ENCODE measurements around the gene ADRM1.

GRCh38 chr20:62303340-62304226 lies 786 bp downstream of the ADRM1 start:
- TF ChIP-seq HCFC1 (IDR thresholded peaks at IDR 0.05; ENCODE audit: low read length) (no peak), HDAC6 (IDR thresholded peaks at IDR 0.05; ENCODE audit: unreplicated experiment) (no peak), RAD21 (IDR thresholded peaks at IDR 0.05; ENCODE audit: insufficient read depth, low read depth, low read length) (no peak), CTCF (IDR thresholded peaks at IDR 0.05 in 2 of 3, conservative IDR thresholded peaks at IDR 0.05 in 1 of 3; ENCODE audit: control insufficient read depth in 2 of 3, extremely low read depth in 1 of 3, insufficient read depth in 1 of 3, low read depth in 3 of 3, low read length in 3 of 3) (no peak), CHD2 (IDR thresholded peaks at IDR 0.05; ENCODE audit: borderline replicate concordance, low read depth, low read length) (no peak), GABPA (IDR thresholded peaks at IDR 0.05; ENCODE audit: low read depth) (no peak), NR2C2 (IDR thresholded peaks at IDR 0.05; ENCODE audit: borderline replicate concordance, control insufficient read depth, insufficient read length, low read depth) (no peak), REST (IDR thresholded peaks at IDR 0.05; ENCODE audit: low read depth, low read length) (no peak), ZBTB33 (IDR thresholded peaks at IDR 0.05) (no peak), CEBPB (IDR thresholded peaks at IDR 0.05; ENCODE audit: borderline replicate concordance in 1 of 2, low read depth in 2 of 2, low read length in 2 of 2) (no peak), RCOR1 (conservative IDR thresholded peaks at IDR 0.05; ENCODE audit: low read depth, low read length) (no peak), YY1 (IDR thresholded peaks at IDR 0.05; ENCODE audit: low read depth, low read length) (no peak)
